ENCODE results near the gene TWIST1. TPM values are rescaled to one million over a fixed set of nuclear protein-coding genes. Genes with fewer than 3 reads are reported as not detected.

TWIST1 gene
- total RNA-seq, 1 donor = 16.4 TPM

DNA sequence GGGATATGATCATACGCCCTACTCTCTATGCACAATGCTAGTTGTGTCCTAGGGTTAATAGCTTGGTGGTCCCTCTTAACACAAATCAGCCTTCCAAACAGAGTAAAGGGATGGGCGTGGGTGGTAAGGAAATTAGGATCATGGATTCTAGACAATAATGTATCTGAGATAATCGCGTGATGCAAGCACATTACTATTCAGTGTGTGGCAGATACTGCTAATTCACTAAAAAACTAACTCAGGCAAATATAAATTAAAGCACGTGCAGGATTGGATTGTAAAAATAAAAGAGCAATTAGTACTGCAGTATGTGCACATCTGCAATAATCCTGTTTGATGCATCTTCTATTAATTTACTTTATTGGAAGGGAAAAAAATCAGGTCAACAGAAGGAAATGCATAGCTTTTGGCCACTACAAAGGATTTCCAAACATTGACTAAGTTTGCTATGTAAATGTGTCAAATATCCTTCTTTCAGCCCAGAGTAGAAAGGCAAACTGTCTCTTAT lies 22.0 kb downstream of the TWIST1 start:
- DNase-seq (ENCODE audit: low read depth) = no peak
- H3K4me3 ChIP-seq (ENCODE audit: low read depth, low read length) = no peak overlapping the region
- TF ChIP-seq, protein P1, sequence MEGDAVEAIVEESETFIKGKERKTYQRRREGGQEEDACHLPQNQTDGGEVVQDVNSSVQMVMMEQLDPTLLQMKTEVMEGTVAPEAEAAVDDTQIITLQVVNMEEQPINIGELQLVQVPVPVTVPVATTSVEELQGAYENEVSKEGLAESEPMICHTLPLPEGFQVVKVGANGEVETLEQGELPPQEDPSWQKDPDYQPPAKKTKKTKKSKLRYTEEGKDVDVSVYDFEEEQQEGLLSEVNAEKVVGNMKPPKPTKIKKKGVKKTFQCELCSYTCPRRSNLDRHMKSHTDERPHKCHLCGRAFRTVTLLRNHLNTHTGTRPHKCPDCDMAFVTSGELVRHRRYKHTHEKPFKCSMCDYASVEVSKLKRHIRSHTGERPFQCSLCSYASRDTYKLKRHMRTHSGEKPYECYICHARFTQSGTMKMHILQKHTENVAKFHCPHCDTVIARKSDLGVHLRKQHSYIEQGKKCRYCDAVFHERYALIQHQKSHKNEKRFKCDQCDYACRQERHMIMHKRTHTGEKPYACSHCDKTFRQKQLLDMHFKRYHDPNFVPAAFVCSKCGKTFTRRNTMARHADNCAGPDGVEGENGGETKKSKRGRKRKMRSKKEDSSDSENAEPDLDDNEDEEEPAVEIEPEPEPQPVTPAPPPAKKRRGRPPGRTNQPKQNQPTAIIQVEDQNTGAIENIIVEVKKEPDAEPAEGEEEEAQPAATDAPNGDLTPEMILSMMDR (IDR thresholded peaks at IDR 0.05; ENCODE audit: insufficient read depth, low read depth, low read length) = no peak

- TF ChIP-seq, protein P1 (IDR thresholded peaks at IDR 0.05; ENCODE audit: insufficient read depth, low read depth, low read length) = no peak
- DNase-seq (ENCODE audit: low read depth) = no peak
- no peak overlapping the region for H3K4me3 ChIP-seq (ENCODE audit: low read depth, low read length)
Measured at GRCh38 chr7:19094598-19095352, 22.7 kb downstream of the TWIST1 start.

DNA sequence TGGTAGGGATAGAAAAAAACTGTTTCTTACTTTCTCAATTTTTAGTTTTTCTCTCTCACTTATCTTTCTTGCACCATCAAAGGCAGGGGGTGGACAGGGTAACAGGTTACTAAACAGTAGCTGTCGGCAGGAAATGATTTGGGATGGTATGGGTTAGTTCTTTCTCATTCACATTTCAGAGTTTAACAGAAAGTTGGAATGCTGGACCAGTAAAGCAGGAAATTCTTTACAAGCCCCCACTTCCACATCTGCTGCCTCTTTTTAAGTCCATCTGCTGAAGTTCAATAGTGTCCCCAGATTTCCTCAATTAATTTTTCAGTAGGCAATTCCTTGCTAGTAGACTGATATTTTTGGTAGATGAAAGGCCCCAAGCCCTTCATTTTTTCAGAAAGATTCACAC lies 23.3 kb downstream of the TWIST1 start:
- TF ChIP-seq, protein P1 (IDR thresholded peaks at IDR 0.05; ENCODE audit: insufficient read depth, low read depth, low read length) = no peak
- DNase-seq (ENCODE audit: low read depth) = no peak
- H3K4me3 ChIP-seq (ENCODE audit: low read depth, low read length) = no peak overlapping the region

- H3K4me3 ChIP-seq (ENCODE audit: low read depth, low read length) = no peak overlapping the region
- no peak for DNase-seq (ENCODE audit: low read depth)
- TF ChIP-seq, protein P1 (IDR thresholded peaks at IDR 0.05; ENCODE audit: insufficient read depth, low read depth, low read length) = no peak
Measured at GRCh38 chr7:19091550-19092200, 25.8 kb downstream of the TWIST1 start.

- no peak for DNase-seq (ENCODE audit: low read depth)
- H3K4me3 ChIP-seq (ENCODE audit: low read depth, low read length) = no peak overlapping the region
- TF ChIP-seq, protein P1 (IDR thresholded peaks at IDR 0.05; ENCODE audit: insufficient read depth, low read depth, low read length) = no peak
Measured at GRCh38 chr7:19090526-19090925, 26.9 kb downstream of the TWIST1 start.

DNA sequence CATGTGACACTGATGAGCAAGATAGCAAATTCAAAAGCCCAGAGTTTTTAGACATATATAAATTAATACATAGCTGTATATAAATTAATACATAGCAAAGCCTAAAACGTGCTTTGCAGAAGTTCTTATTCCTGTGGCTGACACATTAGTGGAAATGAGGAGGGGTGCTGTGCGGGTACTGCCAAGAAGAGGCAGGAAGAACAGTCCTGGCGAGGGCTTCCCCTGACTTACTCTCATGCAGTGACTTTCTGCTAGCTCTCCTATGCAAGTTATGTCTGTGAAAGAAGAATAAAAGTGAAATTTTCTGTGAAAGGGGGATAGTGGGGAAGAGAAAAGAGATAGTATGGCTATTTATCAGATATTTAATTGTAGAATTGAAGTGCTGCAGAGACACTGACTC lies 27.6 kb downstream of the TWIST1 start:
- H3K4me3 ChIP-seq (ENCODE audit: low read depth, low read length) = no peak overlapping the region
- TF ChIP-seq, protein P1 (IDR thresholded peaks at IDR 0.05; ENCODE audit: insufficient read depth, low read depth, low read length) = no peak
- no peak for DNase-seq (ENCODE audit: low read depth)

Measured in fibroblast of villous mesenchyme (primary cell).